Mucosa of rectum (tissue), 2 donors: ENCODE data around the gene ARL14EPL.

ENCODE experiments used
- H3K27ac ChIP-seq, 2 donors: one replicate each; pipeline ENCODE4 v1.7.0; 2013; ENCODE audit warnings: inconsistent platforms in 2 of 2, low read depth in 2 of 2, low read length in 2 of 2
- H3K27me3 ChIP-seq, 2 donors: one replicate each; pipeline ENCODE4 v1.7.0; 2013; ENCODE audit warnings: low read length in 2 of 2; ENCODE audit not compliant: control insufficient read depth in 2 of 2, insufficient read depth in 2 of 2
- H3K36me3 ChIP-seq, 2 donors: one replicate each; pipeline ENCODE4 v1.7.0; 2013; ENCODE audit warnings: low read length in 2 of 2; ENCODE audit not compliant: control insufficient read depth in 2 of 2, insufficient read depth in 2 of 2
- H3K4me1 ChIP-seq, 2 donors: one replicate each; pipeline ENCODE4 v1.7.0; 2013; ENCODE audit warnings: low read length in 2 of 2, mild to moderate bottlenecking in 1 of 2; ENCODE audit not compliant: control insufficient read depth in 2 of 2, insufficient read depth in 2 of 2
- H3K4me3 ChIP-seq, 2 donors: one replicate each; pipeline ENCODE4 v1.7.0; 2013; ENCODE audit warnings: low read length in 2 of 2
- H3K9ac ChIP-seq, 2 donors: one replicate each; pipeline ENCODE4 v1.7.0; 2013; ENCODE audit warnings: low read length in 2 of 2, low read depth in 1 of 2, mild to moderate bottlenecking in 1 of 2
- H3K9me3 ChIP-seq, 2 donors: one replicate each; pipeline ENCODE4 v1.7.0; 2013; ENCODE audit warnings: low read length in 2 of 2; ENCODE audit not compliant: control insufficient read depth in 2 of 2
- donor health status: healthy.
- donor health status: Normal muscosa, but diverticular disease.

The ARL14EPL gene

GRCh38 chr5:116013207-116013785 lies 19.0 kb upstream of the ARL14EPL start:
- Histone ChIP-seq H3K9me3 (no peaks in the 10 kb centered on the region), H3K4me1 (no peaks in the 10 kb centered on the region), H3K36me3 (no peaks in the 10 kb centered on the region), H3K27ac (no peak overlapping the region), H3K4me3 (no peak overlapping the region), H3K27me3 (no peaks in the 10 kb centered on the region), H3K9ac (no peak overlapping the region)

GRCh38 chr5:116013936-116014335 lies 18.3 kb upstream of the ARL14EPL start:
- Histone ChIP-seq H3K4me1 (no peaks in the 10 kb centered on the region), H3K27me3 (no peaks in the 10 kb centered on the region), H3K9me3 (no peaks in the 10 kb centered on the region), H3K4me3 (no peak overlapping the region), H3K27ac (no peak overlapping the region), H3K36me3 (no peaks in the 10 kb centered on the region), H3K9ac (no peak overlapping the region)

DNA sequence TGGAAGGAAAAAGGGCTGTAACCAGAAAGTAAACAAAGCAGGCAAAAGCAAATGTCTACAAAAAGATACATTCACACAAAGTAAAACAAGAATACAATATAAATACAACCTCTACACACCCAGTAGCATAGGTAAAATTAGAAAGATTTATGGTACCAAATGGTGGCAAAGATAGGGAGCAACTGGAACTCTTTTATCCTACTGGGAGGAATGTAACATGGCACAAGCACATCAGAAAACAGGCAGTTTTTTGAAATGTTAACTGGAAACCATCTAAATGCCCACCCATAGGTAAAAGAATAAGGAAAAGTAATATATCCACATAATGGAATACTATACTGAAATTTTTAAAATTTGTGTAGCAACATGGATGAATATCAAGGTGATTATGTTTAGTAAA lies 8.7 kb upstream of the ARL14EPL start:
- H3K9ac ChIP-seq = no peak overlapping the region
- no peaks in the 10 kb centered on the region for H3K4me1 ChIP-seq
- H3K27ac ChIP-seq = no peak overlapping the region
- no peaks in the 10 kb centered on the region for H3K27me3 ChIP-seq
- no peak overlapping the region for H3K4me3 ChIP-seq
- H3K9me3 ChIP-seq = no peaks in the 10 kb centered on the region
- no peaks in the 10 kb centered on the region for H3K36me3 ChIP-seq

DNA sequence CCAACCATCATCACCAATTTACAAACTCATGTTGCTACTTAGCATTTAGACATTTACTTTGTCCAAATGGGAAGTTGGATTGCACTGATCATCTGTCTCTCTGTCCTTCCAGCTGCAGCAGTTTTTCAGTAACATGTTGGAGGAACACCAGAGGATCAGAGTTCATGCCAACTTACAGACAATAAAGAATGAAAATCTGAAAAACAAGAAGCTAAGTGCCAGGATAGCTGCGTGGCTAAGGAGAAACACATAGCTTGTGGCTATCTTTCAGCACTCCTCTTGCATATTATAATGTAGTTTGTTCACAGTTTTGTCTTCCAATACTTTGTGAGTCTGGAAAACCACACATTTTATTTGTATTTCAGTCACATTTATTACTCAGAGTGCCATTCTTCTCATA lies 6.4 kb upstream of the ARL14EPL start:
- no peaks in the 10 kb centered on the region for H3K36me3 ChIP-seq
- H3K4me1 ChIP-seq = no peaks in the 10 kb centered on the region
- H3K27ac ChIP-seq = no peak overlapping the region
- H3K4me3 ChIP-seq = no peak overlapping the region
- no peaks in the 10 kb centered on the region for H3K9me3 ChIP-seq
- no peaks in the 10 kb centered on the region for H3K27me3 ChIP-seq
- H3K9ac ChIP-seq = no peak overlapping the region

DNA sequence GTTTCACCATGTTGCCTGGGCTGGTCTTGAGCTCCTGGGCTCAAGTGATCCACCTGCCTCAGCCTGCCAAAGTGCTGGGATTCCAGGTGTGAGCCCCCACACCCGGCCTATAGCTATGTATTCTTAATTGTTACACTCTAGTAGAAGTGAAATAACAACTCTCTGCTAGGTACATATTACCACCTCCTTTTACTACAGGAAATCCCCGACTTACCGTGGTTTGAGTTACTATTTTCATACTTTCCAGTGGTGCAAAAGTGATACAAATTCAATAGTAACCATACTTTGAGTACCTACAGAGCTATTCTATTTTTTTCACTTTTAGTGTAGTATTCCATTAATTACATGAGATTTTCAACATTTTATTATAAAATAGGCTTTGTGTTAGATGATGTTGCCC lies 719 bp downstream of the ARL14EPL start:
- Histone ChIP-seq H3K36me3 (no peaks in the 10 kb centered on the region), H3K27ac (no peak overlapping the region), H3K27me3 (no peaks in the 10 kb centered on the region), H3K9me3 (no peaks in the 10 kb centered on the region), H3K9ac (no peak overlapping the region), H3K4me3 (no peak overlapping the region), H3K4me1 (no peaks in the 10 kb centered on the region)

- Histone ChIP-seq H3K27ac (no peak overlapping the region), H3K27me3 (peaks cover 0 to 3% of the 10 kb centered on the region in 2 donors), H3K9ac (no peak overlapping the region), H3K4me3 (no peak overlapping the region), H3K4me1 (no peaks in the 10 kb centered on the region), H3K9me3 (no peaks in the 10 kb centered on the region), H3K36me3 (no peaks in the 10 kb centered on the region)
Observed at GRCh38 chr5:116035123-116035522, 2.9 kb downstream of the ARL14EPL start.

DNA sequence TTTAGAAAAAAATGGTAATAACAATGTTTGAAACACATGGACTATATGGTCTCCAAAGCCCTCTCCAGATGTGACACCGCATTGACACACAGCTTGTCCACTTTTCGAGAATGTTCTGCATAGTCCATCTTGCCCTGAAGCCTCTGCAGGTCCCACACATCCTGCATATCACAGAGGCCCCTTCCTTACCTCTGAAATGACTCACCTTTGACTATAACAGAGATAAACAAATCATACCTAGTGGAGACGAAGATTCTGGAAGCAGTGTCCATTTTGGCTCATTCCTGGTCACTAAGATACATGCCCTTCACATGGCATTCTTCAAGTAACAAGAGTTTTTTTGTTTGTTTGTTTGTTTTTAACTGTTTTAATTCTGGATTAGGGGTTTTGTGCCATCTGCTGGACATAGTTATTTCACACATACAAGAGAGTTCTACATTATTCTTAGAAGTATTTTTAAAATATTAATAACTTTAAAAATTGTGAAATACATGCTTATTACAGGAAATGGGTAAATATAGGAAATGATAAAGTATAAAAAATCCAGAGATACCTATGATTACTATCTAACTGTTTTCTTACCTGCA lies 5.1 kb downstream of the ARL14EPL start:
- Histone ChIP-seq H3K36me3 (no peaks in the 10 kb centered on the region), H3K4me1 (no peaks in the 10 kb centered on the region), H3K27me3 (peaks cover 0 to 3% of the 10 kb centered on the region in 2 donors)

DNA sequence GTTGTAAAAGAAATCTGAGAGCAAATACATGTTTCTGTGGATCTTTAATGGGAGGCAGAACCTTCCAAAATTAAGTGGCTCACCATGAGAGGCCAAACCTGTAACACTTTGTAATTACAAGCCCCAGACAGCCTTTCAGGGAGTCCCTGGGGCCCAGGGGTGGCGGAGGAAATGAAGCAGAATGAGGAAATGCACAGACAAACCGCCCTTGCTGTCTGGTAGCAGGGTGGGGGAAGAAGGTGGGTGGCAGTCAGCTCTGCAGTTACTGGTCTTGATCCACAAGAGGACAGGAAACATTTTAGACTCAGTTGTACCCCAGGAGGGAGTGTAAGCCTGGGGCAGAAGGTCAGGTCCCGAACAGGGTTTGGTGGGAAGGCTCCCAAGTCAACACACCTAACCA lies 6.5 kb downstream of the ARL14EPL start:
- H3K4me1 ChIP-seq = no peaks in the 10 kb centered on the region
- peak overlapping the region in 1 of 2 donors; percentile 3 for H3K9ac ChIP-seq
- no peak overlapping the region for H3K27ac ChIP-seq
- H3K4me3 ChIP-seq = no peak overlapping the region
- H3K9me3 ChIP-seq = no peaks in the 10 kb centered on the region
- no peaks in the 10 kb centered on the region for H3K36me3 ChIP-seq
- H3K27me3 ChIP-seq = peaks cover 0 to 3% of the 10 kb centered on the region in 2 donors

More for the DNA sequence above, 5.1 kb downstream of the ARL14EPL start:
- H3K9me3 ChIP-seq = no peaks in the 10 kb centered on the region
- H3K9ac ChIP-seq = no peak overlapping the region
- no peak overlapping the region for H3K27ac ChIP-seq
- no peak overlapping the region for H3K4me3 ChIP-seq

DNA sequence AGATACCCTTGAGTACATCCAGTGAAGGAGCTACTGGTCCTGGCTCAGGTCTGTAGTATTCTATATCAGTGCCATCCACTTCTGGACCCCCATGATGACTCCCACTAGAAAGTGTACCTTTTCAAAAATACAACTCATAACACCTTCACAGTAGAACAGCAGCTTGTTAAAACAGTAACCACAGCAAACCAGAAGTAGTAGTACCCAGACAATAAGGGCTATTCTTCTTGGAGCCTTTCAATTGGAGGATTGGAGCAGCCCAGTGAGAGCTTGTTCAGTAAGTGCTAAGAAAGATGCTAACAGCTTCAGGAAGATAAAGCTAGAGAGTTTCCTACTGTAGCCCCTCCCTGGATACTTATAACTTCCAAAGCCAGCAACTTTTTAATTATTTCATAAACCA lies 10.1 kb downstream of the ARL14EPL start:
- Histone ChIP-seq H3K27ac (no peak overlapping the region), H3K9me3 (no peaks in the 10 kb centered on the region), H3K36me3 (no peaks in the 10 kb centered on the region), H3K9ac (no peak overlapping the region), H3K4me3 (no peak overlapping the region), H3K4me1 (no peaks in the 10 kb centered on the region), H3K27me3 (peaks cover 0 to 3% of the 10 kb centered on the region in 2 donors)

DNA sequence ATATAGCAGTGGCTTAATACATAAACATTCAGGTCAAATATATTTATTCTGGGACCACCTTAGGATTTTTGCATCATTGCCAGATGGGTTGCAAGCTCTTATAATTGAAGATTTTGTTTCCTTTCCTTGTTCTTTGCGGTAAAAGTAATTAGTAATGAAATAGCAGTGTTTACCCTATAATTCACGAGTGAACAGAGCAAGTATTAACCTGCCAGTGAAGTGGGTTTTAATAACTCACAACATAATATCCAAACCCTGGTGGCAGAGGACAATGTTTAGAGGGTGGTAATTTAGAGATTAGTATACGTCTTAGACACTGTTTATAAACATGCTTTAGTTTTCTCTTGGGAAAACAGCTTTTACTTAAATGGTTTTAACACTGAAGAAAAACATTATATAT lies 11.8 kb downstream of the ARL14EPL start:
- Histone ChIP-seq H3K27ac (no peak overlapping the region), H3K27me3 (peaks cover 0 to 4% of the 10 kb centered on the region in 2 donors), H3K4me1 (no peaks in the 10 kb centered on the region), H3K9ac (no peak overlapping the region), H3K9me3 (no peaks in the 10 kb centered on the region), H3K36me3 (no peaks in the 10 kb centered on the region), H3K4me3 (no peak overlapping the region)
